ENCODE measurements around the gene FIGLA.

The FIGLA gene

GRCh38 chr2:70779491-70779890 is 11.0 kb downstream of the FIGLA start:
- no peak for TF ChIP-seq CTCF (IDR thresholded peaks at IDR 0.05)
- no peak overlapping the region for H3K9ac ChIP-seq
- no peak overlapping the region for H2AFZ ChIP-seq
- H3K9me3 ChIP-seq (ENCODE audit: control insufficient read depth, low read length), result no peaks in the 10 kb centered on the region
- H3K4me3 ChIP-seq (ENCODE audit: low read depth, low read length), result no peak overlapping the region
- no peak overlapping the region for H3K4me2 ChIP-seq (ENCODE audit: low read length)
- H3K27me3 ChIP-seq (ENCODE audit: control insufficient read depth, insufficient read depth, low read length), result no peaks in the 10 kb centered on the region
- no peaks in the 10 kb centered on the region for H3K36me3 ChIP-seq (ENCODE audit: control insufficient read depth, insufficient read depth, low read length)
- no peak overlapping the region for H3K27ac ChIP-seq
- H3K79me2 ChIP-seq, result no peaks in the 10 kb centered on the region
- no peaks in the 10 kb centered on the region for H3K4me1 ChIP-seq

DNA sequence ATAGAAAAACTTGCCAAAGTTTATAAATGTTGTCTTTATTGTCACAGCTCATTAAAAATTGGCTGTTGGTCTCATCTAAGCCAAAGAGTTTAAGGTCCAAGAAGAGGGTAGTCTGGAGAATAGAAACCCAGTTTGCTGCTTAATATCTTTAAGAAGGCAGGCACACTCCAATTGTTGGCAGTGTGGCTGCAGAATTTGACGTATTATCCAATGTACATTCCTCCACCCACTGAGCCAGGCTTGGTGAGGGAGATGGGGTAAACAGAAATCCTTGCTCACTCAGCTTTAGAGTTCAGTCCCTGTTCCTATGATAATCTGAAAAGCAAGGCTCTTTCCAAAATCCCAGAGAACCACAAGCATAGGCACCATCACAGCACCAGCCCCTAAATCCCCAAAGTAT is 11.8 kb downstream of the FIGLA start:
- no peak for TF ChIP-seq CTCF (IDR thresholded peaks at IDR 0.05)
- Histone ChIP-seq H3K9me3 (ENCODE audit: control insufficient read depth, low read length) (no peaks in the 10 kb centered on the region), H3K9ac (no peak overlapping the region), H3K79me2 (no peaks in the 10 kb centered on the region), H3K27me3 (ENCODE audit: control insufficient read depth, insufficient read depth, low read length) (no peaks in the 10 kb centered on the region), H3K4me1 (no peaks in the 10 kb centered on the region), H2AFZ (no peak overlapping the region), H3K36me3 (ENCODE audit: control insufficient read depth, insufficient read depth, low read length) (no peaks in the 10 kb centered on the region), H3K4me2 (ENCODE audit: low read length) (no peak overlapping the region), H3K4me3 (ENCODE audit: low read depth, low read length) (no peak overlapping the region), H3K27ac (no peak overlapping the region)

GRCh38 chr2:70777450-70777849 is 13.0 kb downstream of the FIGLA start:
- H3K79me2 ChIP-seq, result no peaks in the 10 kb centered on the region
- H3K27ac ChIP-seq, result no peak overlapping the region
- H3K4me3 ChIP-seq (ENCODE audit: low read depth, low read length), result no peak overlapping the region
- H3K36me3 ChIP-seq (ENCODE audit: control insufficient read depth, insufficient read depth, low read length), result no peaks in the 10 kb centered on the region
- no peak overlapping the region for H3K9ac ChIP-seq
- H3K9me3 ChIP-seq (ENCODE audit: control insufficient read depth, low read length), result no peaks in the 10 kb centered on the region
- no peaks in the 10 kb centered on the region for H3K4me1 ChIP-seq
- no peak overlapping the region for H3K4me2 ChIP-seq (ENCODE audit: low read length)
- no peaks in the 10 kb centered on the region for H3K27me3 ChIP-seq (ENCODE audit: control insufficient read depth, insufficient read depth, low read length)
- TF ChIP-seq CTCF (IDR thresholded peaks at IDR 0.05), result no peak
- no peak overlapping the region for H2AFZ ChIP-seq

DNA sequence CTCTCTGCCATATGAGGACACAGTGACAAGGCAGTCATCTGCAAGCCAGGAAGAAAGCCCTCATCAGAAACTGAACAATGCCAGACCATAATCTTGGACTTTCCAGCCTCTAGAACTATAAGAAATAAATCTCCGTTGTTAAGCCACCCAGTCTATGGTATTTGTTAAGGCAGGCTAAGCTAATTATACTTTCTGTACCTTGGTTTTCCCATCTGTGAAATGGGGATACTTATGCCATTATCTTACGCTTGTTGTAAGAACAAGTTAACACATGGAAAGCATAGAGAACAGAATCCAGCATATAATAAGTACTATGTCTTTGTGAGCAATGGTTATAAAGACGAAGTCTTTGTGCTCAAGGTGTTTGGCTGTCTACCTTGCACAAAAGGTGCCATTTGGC is 14.2 kb downstream of the FIGLA start:
- no peak overlapping the region for H3K4me2 ChIP-seq (ENCODE audit: low read length)
- H3K79me2 ChIP-seq, result no peaks in the 10 kb centered on the region
- no peak overlapping the region for H2AFZ ChIP-seq
- H3K4me1 ChIP-seq, result no peaks in the 10 kb centered on the region
- H3K4me3 ChIP-seq (ENCODE audit: low read depth, low read length), result no peak overlapping the region
- no peak for TF ChIP-seq CTCF (IDR thresholded peaks at IDR 0.05)
- H3K36me3 ChIP-seq (ENCODE audit: control insufficient read depth, insufficient read depth, low read length), result no peaks in the 10 kb centered on the region
- no peaks in the 10 kb centered on the region for H3K27me3 ChIP-seq (ENCODE audit: control insufficient read depth, insufficient read depth, low read length)
- H3K9ac ChIP-seq, result no peak overlapping the region
- H3K9me3 ChIP-seq (ENCODE audit: control insufficient read depth, low read length), result no peaks in the 10 kb centered on the region
- H3K27ac ChIP-seq, result no peak overlapping the region

DNA sequence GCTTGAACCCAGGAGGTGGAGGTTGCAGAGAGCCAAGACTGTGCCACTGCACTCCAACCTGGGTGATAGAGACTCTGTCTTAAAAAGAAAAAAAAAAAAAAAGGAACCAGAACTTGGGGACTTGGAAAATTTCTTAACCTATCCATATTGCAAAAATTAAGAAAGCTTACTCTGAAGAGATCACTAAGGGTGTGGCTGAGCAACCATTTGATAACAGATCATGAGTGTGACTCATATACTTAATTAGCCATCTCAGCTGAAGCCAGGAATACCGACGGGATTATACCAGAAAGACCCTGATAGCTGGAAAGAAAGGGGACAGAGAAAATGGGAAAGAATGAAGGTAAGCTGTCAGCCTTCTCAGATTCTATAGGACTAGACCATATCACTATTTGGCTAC is 15.3 kb downstream of the FIGLA start:
- H3K4me2 ChIP-seq (ENCODE audit: low read length), result no peak overlapping the region
- H2AFZ ChIP-seq, result no peak overlapping the region
- TF ChIP-seq CTCF (IDR thresholded peaks at IDR 0.05), result no peak
- H3K79me2 ChIP-seq, result no peaks in the 10 kb centered on the region
- H3K36me3 ChIP-seq (ENCODE audit: control insufficient read depth, insufficient read depth, low read length), result no peaks in the 10 kb centered on the region
- H3K27me3 ChIP-seq (ENCODE audit: control insufficient read depth, insufficient read depth, low read length), result no peaks in the 10 kb centered on the region
- no peak overlapping the region for H3K4me3 ChIP-seq (ENCODE audit: low read depth, low read length)
- no peaks in the 10 kb centered on the region for H3K4me1 ChIP-seq
- no peaks in the 10 kb centered on the region for H3K9me3 ChIP-seq (ENCODE audit: control insufficient read depth, low read length)
- H3K9ac ChIP-seq, result no peak overlapping the region
- H3K27ac ChIP-seq, result no peak overlapping the region

Data from parathyroid adenoma (tissue), 2 donors.